NCI-H2081 (cell line): Measurements from ENCODE around the gene RNF26.

Source experiments
- DNase-seq, 2 experiments: peaks; one replicate each; lab custom pipeline; 2025; lab: John Stamatoyannopoulos, UW

The RNF26 gene

DNA sequence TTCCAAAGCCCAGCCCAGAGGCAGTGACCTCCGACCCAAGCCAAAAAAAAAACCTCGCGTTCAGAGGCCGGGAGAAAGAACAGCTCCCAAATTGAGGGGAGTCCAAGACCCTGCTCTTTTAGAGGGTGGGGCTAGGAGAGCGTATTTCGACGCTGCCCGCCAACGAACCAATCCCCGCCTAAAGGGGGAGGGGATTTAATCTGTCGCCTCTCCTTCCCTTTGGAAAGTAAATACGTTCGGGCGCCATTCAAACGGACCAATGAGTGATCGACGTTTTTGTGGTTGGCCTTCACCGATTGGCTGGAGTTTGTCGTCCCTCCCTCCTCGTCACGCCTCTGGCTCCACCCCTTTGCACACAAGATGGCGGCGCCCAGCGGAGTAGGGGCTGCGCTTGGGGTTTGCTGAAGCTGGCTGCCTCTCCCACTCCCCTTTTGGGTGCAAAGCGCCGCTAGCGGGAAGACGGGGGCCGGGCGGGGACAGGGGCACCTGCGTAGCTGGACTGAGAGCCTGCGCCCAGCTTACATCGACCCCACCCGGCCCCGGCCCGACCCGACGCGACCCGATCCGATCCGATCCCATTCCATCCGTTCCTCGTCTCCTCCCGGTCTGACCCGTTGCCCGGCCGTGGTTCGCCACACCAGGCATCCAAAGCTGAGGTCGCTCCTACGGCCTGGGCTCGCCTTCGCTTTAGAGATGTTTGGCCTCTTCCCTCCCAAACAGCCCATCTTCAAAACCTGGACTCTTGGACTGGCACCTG, at the start of gene RNF26:
RNF26 (plus strand) TSS at position 354 of the 757 bp plus-strand sequence. CDS start 596 bp downstream, outside the sequence.
- peak; percentile 98 to 99 for DNase-seq

DNA sequence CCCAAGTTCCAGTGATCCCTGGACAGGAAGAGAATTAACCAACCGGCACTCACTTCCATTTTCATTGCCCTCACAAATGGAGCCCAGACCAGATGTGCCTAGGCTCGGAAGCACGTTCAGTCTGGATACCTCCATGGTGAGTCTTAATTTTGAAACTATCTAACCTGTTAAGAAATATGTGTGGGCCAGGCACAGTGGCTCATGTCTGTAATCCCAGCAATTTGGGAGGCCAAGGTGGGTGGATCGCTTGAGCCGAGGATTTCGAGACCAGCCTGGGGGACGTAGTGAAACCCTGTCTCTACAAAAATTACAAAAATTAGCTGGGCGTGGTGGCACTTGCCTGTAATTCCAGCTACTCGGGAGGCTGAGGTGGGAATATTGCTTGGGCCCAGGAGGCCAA, 48.9 kb upstream of the RNF26 start:
- DNase-seq = no peak

DNA sequence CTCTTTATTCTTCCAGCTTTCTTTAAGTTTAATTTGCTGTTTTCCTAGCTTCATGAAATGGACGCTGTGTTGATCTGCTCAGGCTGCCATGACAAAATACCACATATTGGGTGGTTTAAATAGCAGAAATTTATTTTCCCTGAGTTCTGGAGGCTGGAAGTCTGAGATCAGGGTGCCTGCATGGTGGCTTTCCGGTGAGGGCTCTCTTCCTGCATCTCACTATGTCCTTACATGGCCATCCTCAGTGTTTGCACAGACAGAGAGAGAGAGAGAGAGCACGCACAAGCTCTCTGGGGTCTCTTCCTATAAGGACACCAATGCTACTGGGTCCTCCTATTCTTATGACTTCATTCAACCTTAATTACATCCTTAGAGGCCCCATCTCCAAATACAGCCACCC, 46.1 kb upstream of the RNF26 start:
- no peak for DNase-seq

DNA sequence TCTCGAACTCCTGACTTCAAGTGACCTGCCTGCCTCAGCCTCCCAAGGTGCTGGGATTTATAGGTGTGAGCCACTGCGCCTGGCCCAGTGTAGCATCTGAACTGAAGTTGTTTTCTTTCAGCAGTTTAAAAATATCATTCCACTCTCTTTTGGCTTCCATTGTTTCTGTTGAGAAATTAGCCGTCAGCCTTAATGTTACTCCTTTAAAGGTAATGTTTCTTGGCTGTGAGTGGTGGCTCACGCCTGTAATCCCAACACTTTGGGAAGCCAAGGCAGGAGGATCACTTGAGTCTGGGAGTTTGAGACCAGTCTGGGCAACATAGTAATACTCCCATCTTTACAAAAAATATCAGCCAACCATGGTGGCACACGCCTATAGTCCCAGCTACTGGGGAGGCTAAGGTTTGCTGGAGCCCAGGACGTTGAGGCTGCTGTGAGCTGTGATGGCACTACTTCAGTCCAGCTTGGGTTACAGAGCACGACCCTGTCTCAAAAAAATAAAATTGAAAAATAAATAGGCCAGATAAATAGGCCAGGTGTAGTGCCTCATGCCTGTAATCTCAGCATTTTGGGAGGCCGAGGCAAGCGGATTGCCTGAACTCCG, 43.3 kb upstream of the RNF26 start:
- no peak for DNase-seq

DNA sequence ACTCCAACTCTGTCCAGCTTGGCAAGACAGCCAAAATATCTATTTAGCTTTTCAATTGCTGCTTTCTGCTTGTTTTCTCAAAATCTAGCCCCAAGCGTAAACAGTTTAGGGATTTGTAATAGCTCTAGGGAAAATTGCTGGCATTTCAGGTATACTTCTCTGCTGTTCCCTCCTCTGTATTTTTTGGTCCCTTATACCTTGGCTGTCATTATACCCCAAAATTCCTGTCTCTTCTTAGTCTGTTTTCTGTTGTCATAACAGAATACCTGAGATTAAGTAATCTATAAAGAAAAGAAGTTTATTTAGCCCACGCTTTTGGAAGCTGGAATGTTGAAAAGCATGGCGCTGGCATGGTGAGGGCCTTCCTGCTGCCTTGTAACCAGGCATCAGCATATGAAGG, 40.9 kb upstream of the RNF26 start:
- DNase-seq = no peak

DNA sequence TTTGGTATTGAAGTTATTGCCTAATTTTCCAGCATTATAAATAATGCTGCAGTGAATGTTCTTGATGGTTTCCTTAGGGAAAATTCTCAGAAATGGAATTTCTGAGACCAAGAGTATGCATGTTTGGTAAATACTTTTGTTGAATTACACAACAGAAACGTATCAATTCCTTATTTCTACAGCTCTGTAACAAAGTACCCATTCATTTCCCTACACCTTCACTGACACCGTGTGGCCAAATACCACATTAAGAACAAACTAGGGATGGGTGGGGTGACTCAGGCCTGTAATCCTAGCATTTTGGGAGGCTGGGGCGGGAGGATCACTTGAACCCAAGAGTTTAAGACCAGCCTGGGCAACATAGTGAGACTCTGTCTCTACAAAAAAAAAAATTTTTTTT, 39.1 kb upstream of the RNF26 start:
- DNase-seq = no peak

DNA sequence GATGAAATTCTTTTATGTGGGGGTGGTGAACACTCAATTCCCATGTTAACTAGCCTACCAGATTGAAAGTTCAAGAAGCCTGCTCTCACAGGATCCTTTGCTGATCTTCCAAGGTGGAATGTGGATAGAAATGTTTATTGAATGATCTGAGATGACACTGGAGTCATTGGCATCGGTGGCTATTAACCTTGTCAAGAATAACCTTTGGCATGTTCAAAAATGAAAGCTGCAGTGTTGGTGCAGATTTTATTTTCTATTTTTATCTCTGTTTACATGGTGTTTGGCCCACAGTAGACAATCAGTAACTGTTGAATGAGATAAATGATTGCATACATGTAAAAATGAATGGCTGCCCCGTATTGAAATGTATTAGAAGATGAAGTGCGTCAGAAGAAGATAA, 36.4 kb upstream of the RNF26 start:
- DNase-seq = no peak

DNA sequence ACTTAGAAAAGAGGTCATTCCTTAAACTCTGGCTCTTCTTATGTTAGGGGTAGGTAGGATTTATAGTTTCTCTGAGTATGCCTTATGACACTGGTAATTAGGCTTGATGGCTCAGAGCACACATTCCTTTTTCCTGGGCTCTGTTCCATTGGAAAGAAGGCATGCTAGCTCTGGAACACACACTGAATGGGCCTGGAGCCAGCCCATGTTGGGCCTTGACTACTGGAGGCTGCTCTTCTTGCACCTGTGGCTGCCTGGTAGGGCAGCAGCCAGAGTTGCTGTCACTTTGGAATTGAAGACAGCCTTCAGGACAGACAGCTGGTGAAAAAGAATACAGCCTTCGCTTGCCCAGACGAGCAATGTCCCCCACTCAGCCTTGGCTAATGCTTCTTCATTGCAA, 35.6 kb upstream of the RNF26 start:
- no peak for DNase-seq

DNA sequence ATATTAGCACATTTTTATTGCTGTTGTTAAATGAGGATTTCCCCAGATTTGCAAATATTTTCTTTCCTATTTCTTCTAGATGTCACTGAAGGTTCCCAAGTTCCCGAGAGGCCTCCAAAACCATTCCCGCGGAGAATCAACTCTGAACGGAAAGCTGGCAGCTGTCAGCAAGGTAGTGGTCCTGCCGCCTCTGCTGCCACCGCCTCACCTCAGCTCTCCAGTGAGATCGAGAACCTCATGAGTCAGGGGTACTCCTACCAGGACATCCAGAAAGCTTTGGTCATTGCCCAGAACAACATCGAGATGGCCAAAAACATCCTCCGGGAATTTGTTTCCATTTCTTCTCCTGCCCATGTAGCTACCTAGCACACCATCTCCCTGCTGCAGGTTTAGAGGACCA, 34.9 kb upstream of the RNF26 start:
- DNase-seq = no peak

DNA sequence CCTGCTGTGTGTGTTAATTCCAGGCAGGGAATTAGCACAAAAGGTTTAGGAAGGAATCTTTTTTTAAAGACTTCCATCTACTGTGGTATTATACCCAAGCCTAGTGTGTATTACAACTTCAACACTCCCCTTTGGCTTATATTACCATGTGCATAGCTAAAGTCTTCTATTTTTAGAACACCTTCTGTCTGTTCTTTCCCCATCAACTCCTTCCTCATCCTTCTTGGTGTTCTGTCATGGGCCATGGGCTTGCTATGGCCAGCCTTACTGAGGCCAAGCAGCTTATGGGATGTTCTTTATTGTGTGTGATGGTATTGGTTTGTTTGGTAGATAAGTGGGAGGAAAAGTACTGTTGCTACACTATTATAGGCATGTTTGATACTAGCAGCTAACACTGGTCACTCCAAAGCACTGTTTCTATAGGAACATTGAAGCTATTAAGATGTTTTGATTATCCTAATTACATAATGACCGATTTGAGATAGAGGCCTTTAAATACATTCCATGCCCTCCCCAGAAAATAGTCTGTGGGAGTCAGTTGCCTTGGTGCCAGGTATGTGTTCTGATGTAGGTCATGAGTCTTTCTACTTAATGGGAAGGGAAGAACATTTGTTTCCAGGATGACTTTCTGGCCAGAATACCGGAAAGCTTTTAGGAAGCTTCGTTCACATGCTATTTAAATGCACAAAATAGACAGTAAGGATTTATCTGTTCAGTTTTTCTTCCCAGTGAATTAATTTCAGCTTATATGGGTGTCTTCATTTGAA, 33.9 kb upstream of the RNF26 start:
- DNase-seq = no peak

DNA sequence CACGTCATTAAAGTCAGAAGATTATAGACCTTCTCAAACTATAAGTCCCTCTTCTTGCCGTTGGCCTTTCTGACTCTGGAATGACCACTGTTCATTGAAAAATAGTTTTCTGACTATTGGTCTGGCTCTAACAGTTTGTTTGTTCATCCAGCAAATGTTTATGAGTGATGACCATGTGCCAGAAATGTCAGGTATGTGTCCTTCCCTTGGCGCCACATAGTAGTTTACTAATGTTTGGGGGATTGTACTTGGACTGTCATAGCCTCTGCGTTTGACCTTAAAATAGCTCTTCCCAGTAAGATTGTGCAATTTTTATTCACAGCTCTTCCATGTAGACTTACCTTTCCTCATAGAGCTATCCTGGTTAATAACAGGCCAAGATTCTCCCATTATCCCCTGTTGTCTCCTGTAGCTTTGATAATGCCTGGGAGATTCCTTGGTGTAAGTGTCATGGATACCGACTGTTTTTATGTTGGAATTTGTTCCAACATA, 31.1 kb upstream of the RNF26 start:
- no peak for DNase-seq

DNA sequence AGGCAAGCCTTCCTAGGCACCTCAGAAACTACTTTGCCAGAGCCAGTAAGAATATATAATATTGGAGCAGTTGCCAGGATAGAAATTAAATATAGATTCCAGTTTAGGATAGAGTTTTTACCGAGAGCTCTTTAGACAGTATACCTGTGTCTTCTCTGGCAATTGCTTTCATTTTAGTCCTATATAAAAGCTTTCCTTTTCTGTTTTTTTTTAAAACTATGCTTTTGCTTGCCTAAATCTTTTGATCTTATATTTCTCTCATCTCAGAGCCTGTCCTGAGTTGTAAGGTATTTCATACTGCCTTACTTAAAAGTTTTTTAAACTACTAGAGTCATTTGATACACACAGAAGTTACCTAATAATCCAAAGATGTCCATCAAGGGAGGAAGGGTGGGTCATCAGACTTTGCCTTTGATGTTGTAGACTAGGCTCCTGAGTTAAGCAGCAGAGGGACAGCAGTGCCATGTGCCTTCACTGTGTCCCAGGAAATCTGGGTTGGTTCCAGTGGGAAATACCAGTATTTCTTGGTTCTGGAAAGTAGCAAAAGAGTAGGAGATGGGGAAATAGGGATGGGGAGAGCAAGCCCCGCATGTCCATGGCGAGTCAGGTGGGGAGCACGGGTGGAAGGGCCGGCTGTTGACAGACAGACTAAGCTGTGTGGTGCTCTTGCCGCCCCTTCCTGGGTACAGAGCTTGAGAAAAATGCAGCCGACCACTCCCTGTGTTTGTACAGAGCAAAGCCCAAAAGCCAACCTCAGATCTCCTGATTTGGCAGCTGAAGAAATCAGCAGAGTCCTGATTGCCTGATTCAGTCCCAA, 28.6 kb upstream of the RNF26 start:
- no peak for DNase-seq

DNA sequence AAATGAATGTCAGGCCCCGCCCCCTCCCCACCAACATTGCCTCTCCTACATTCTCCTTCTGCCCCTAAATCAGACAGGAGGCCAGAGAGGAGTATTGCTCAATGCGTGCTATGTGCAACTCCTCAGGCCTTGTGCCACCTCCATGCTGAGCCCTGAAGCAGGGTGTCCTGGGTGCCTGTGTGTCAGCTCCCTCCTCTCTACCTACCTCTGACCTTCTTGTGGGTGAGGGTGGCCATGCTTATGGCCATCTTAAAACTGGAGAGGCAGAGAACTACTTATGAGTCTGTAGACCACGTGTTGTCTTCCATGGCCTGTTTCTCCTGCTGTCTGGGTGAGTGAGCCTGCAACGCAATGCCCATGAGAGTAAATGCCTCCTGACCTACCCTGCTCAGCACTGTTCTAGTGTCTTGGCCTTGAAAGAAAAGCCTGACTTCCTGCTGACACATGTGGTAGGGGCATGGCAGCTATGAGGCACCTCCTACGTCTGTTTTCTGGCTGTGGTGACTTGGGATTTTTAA, 27.9 kb upstream of the RNF26 start:
- DNase-seq = no peak

DNA sequence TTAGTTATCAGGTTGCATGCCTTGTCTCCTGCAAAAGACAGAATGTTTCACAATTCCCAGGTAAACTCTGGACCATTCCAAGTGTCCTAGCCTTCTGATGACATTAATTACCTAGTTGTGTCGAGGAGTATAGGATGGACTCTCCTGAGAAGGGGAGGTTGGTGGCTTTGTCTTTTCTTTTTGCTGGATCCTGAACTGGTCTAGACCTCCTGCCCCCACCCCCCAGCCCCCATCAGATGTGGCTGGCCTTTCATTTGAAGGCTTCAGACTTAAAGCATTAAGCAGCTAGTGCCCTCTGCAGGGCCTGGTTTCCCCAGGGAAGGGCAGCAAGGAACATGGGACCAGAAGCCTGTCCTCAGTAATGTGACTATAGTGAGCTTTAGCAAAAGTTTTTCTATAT, 27.1 kb upstream of the RNF26 start:
- peak in 1 of 2 experiments; percentile 22 for DNase-seq

DNA sequence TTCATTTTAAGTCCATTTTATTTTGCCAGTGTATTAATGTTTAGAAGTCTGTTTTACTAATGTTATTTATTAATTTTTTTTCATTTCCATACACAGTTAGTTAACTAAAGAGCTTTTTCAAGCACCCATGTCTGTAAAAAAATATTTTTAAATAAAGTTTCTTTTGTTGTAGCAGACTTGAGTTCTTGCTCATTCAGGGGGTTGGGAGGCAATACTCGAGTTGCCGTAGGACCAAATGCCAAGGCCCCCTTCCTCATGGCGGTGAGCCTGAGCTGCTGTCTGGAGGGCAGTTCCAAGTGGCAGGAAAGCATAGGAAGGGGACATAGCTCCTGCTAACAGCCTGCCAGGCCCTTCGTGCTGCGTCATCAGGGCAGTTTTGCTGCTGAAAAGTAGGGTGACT, 26.4 kb upstream of the RNF26 start:
- no peak for DNase-seq

DNA sequence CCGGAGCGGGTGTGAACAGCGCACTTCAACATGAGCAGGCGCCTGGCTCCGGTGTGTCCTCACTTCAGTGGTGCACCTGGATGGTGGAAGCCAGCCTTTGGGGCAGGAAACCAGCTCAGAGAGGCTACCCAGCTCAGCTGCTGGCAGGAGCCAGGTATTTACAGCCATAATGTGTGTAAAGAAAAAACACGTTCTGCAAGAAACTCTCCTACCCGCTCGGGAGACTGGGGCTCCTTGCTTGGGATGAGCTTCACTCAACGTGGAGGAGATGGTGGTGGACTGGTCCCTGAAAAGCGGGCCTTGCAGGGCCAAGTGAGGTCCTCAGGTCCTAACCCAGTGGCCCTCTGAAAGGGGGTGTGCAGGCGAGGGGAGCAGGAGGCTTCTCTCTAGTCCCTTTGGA, 24.9 kb upstream of the RNF26 start:
- no peak for DNase-seq

DNA sequence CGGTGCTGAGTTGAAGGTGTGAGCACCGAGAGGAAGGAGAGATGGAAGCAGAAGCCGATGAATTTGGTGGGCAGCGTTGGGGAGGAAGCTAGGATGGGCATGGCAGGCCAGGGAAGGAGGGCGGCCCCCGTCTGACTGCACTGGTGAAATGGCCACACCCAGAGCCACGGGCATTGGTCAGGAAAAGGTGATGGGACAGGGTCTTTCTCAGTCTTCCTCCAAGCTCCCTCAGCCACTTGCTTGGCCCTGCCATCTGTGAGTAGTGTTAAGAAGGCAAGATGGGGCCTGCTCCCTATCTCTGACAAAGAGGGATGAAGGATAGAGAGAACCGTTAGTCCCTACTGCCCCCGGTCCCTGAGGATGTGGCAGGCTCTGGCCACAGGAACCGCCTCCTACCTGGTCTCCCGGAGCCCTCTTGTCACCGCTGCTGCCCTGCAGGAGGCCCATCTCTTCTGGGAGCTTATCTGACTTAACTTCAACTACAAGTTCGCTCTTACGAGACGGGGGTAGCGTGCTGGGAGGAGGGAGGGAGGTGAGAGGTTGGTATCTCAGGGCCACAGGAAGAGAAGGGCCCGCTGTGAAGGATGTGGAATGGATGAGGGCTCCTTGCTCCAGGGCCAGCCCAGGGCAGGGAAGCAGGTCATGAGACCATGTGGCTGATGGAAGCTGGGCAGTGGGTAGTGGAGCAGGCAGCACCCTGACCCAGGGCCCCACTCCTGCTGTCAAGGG, 24.2 kb upstream of the RNF26 start:
- DNase-seq = no peak

DNA sequence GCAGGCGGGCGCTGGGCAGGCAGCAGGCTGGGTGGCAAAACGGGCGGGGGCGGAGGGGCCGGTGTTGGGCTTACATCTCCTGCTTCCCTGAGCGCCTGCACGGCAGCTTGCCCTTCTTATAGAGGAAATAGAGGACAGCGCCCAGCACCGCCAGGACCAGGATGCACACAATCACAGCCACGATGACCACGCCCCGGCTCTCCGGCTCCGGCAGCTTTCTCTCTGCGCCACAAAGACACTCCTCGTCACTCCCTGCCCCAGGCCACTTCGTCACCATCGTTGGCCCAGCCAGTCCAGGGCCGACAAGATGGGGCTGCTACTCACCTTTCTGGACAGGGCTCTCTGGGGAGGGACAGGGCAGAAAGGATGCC, 23.7 kb upstream of the RNF26 start:
- DNase-seq = no peak

DNA sequence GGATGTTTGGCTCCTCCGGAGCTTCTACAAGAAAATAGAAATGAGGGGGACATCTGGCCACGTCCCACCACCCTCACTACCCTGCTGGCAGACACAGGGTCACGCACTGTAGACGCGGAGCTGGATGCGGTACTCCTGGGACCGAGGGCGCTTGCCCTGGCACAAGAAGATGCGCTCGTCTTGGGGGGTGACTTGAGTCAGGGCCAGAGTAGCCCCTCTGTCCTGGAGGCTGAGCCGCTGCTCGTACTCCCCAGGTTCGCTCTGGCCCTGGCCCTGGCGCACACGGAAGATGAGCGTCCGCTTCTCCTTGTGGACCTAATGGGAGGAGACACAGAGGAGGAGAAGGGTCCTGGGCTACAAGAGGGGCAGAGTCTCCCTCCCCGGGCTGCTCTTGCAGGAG, 19.6 kb upstream of the RNF26 start:
- no peak for DNase-seq

DNA sequence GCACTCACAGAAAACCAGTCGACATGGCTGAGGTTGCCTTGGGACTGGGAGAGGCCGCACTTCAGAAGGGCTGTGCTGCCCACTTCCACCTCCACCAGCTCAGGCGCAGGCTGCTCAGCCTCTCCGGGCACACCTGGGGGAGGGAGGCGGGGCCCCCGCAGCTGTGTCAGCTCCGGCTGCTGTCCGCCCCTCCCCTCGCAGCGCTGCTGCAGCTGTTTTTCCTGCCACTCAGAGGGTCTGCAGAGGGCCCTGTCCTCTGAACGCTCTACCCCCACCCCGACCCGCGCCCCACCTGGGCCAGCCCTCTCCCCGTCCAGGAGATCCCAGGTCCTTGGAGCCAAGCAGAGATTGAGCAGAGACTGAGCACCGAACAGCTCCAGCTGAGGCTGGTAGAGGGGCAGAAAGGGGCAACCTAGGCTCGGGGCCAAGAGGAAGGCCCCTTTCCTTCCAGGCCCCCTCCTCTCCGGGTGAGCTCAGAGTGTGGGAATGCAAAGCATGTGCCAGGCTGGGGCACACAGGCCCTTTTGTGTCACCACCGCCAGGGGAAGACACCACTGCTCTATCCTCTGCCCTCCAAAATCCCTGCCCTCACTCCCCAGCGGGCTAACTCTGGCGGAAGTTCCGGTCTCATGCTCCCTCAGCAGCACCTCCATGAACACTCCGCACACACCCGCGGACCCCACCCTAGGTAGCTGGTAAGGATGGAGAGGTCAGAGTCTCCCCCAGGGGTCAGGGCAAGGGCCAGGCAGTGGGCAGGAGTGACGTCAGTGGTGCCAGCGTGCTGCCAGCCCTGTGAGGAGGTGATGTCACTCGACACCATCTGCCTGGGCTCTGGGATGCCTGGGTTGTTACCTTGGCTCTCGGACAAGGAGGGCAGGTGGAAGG, 19.0 kb upstream of the RNF26 start:
- DNase-seq = peak in 1 of 2 experiments; percentile 59
